A549 (cell line): ENCODE data around the gene HMX1. TPM values are rescaled to one million over a fixed set of nuclear protein-coding genes. Genes with fewer than 3 reads are reported as not detected.

Source experiments
- ATAC-seq, 2 experiments: fragments of 200-7000 bp in 1 of 2; fragments of >200 bp in 1 of 2; cut with Nextera tagmentation in 1 of 2; cut with Tn5 transposase in 1 of 2; 3 replicates each; pipeline versions ENCODE4 v1.8.0 to v1.9.1; 2018 to 2020; ENCODE audit warnings: mild to moderate bottlenecking in 1 of 2, moderate library complexity in 1 of 2
- CTCF ChIA-PET: fragments of 300-600 bp; sonication (Branson Sonifier 250); formaldehyde crosslinking; extraction: SDS; loops from one replicate; lab custom pipeline; 2021; ENCODE audit warnings: antibody characterized with exemption, inconsistent platforms; lab: Yijun Ruan, JAX
- POLR2A ChIA-PET: fragments of 350-600 bp; formaldehyde crosslinking; extraction: SDS; loops from one replicate; lab custom pipeline; 2021; ENCODE audit warnings: antibody characterized with exemption, inconsistent platforms; lab: Yijun Ruan, JAX
- DNase-seq, 2 experiments: peaks; one replicate each; pipeline versions ENCODE4 v3.0.0 to v3.0.0-alpha.2; 2011 to 2016; ENCODE audit warnings: low read depth in 1 of 2, low spot score in 1 of 2
- FAIRE-seq: peaks from 2 replicates; lab custom pipeline; 2011; peaks lifted over from hg19 to GRCh38; lab: Jason Lieb, UNC
- H3K27ac ChIP-seq, 2 experiments: fragments of >200 bp; sonication (Bioruptor Twin); formaldehyde crosslinking; 3 replicates each; pipeline ENCODE4 v1.5.1; 2016 to 2017
- H3K4me1 ChIP-seq: fragments of >200 bp; sonication (Bioruptor Twin); formaldehyde crosslinking; 3 replicates; pipeline ENCODE4 v1.6.1; 2016
- H3K4me2 ChIP-seq: fragments of >200 bp; sonication (Bioruptor Twin); formaldehyde crosslinking; 3 replicates; pipeline ENCODE4 v1.6.1; 2016
- H3K4me3 ChIP-seq: fragments of >200 bp; sonication (Bioruptor Twin); formaldehyde crosslinking; 3 replicates; pipeline ENCODE4 v1.5.1; 2016
- H3K9me3 ChIP-seq: fragments of >200 bp; sonication (Bioruptor Twin); formaldehyde crosslinking; 3 replicates; pipeline ENCODE4 v1.6.1; 2016
- ATOH8 ChIP-seq: fragments of 250-450 bp; sonication (Bioruptor Pico); IDR thresholded peaks from 2 replicates; pipeline ENCODE4 v1.5.0; 2020; ENCODE audit warnings: low read depth, mild to moderate bottlenecking, moderate library complexity
- BCL3 ChIP-seq: fragments of >200 bp; sonication (Bioruptor Twin); formaldehyde crosslinking; IDR thresholded peaks from 3 replicates; pipeline ENCODE4 v1.6.1; 2016
- BHLHE40 ChIP-seq: IDR thresholded peaks from 2 replicates; pipeline ENCODE4 v1.6.1; 2012; ENCODE audit warnings: low read depth, low read length, inconsistent platforms
- EHF ChIP-seq: fragments of 250-450 bp; sonication (Bioruptor Pico); IDR thresholded peaks from 2 replicates; pipeline ENCODE4 v1.5.0; 2020; ENCODE audit warnings: mild to moderate bottlenecking
- FOSB ChIP-seq: fragments of 250-450 bp; sonication (Bioruptor Pico); IDR thresholded peaks from 2 replicates; pipeline ENCODE4 v1.5.0; 2020; ENCODE audit warnings: mild to moderate bottlenecking, moderate library complexity
- FOSL2 ChIP-seq, 2 experiments: fragments of 450-650 bp in 1 of 2; fragments of >200 bp in 1 of 2; sonication (Bioruptor Twin) in 1 of 2; formaldehyde crosslinking; IDR thresholded peaks; 2 replicates each; pipeline versions ENCODE4 v1.5.0 to v1.6.1; 2016 to 2020; ENCODE audit warnings: mild to moderate bottlenecking in 1 of 2, moderate library complexity in 1 of 2
- FOXS1 ChIP-seq: fragments of 250-450 bp; sonication (Bioruptor Pico); IDR thresholded peaks from 2 replicates; pipeline ENCODE4 v1.5.0; 2020; ENCODE audit warnings: mild to moderate bottlenecking, moderate library complexity
- HES2 ChIP-seq: fragments of >200 bp; sonication (Bioruptor Twin); formaldehyde crosslinking; IDR thresholded peaks from 2 replicates; pipeline ENCODE4 v1.6.1; 2016
- HMGXB4 ChIP-seq: fragments of 250-450 bp; sonication (Bioruptor Pico); IDR thresholded peaks from 2 replicates; pipeline ENCODE4 v1.5.0; 2021; ENCODE audit warnings: mild to moderate bottlenecking, moderate library complexity, borderline replicate concordance
- HOXA7 ChIP-seq: fragments of 250-450 bp; sonication (Bioruptor Pico); IDR thresholded peaks from 2 replicates; pipeline ENCODE4 v1.5.0; 2020; ENCODE audit warnings: mild to moderate bottlenecking, moderate library complexity
- JUNB ChIP-seq: fragments of >200 bp; sonication (Bioruptor Twin); formaldehyde crosslinking; IDR thresholded peaks from 2 replicates; pipeline ENCODE4 v1.6.1; 2016
- KDM1A ChIP-seq: fragments of 200-600 bp; sonication (generic); IDR thresholded peaks from 2 replicates; pipeline ENCODE4 v1.6.1; 2016; ENCODE audit warnings: low read depth, mild to moderate bottlenecking
- MAZ ChIP-seq: fragments of 150-350 bp; IDR thresholded peaks from 2 replicates; pipeline ENCODE4 v1.6.1; 2014; ENCODE audit warnings: antibody characterized with exemption, low read depth, low read length, borderline replicate concordance
- MYC ChIP-seq: IDR thresholded peaks from 2 replicates; pipeline ENCODE4 v1.6.1; 2012; ENCODE audit warnings: mild to moderate bottlenecking, inconsistent platforms, low read length, improper control_type of control experiment, borderline replicate concordance
- NPAS2 ChIP-seq: fragments of 250-450 bp; sonication (Bioruptor Pico); IDR thresholded peaks from 2 replicates; pipeline ENCODE4 v1.8.0; 2022; ENCODE audit warnings: mild to moderate bottlenecking, moderate library complexity, borderline replicate concordance
- PHF8 ChIP-seq: fragments of 200-600 bp; sonication (generic); IDR thresholded peaks from 2 replicates; pipeline ENCODE4 v1.6.1; 2016; ENCODE audit warnings: low read depth, mild to moderate bottlenecking, antibody characterized with exemption, moderate library complexity, borderline replicate concordance
- RARB ChIP-seq: fragments of 250-450 bp; sonication (Bioruptor Pico); IDR thresholded peaks from 2 replicates; pipeline ENCODE4 v1.8.0; 2021; ENCODE audit warnings: mild to moderate bottlenecking, moderate library complexity
- RFX5 ChIP-seq: fragments of 450-650 bp; IDR thresholded peaks from 2 replicates; pipeline ENCODE4 v1.7.1; 2014; ENCODE audit warnings: antibody characterized with exemption, mild to moderate bottlenecking, moderate library complexity
- RNF2 ChIP-seq: fragments of 200-600 bp; sonication (generic); IDR thresholded peaks from 2 replicates; pipeline ENCODE4 v1.6.1; 2016; ENCODE audit warnings: low read depth, mild to moderate bottlenecking, antibody characterized with exemption, moderate library complexity, borderline replicate concordance
- TP53 ChIP-seq: fragments of 250-450 bp; sonication (Bioruptor Pico); IDR thresholded peaks from 2 replicates; pipeline ENCODE4 v1.5.0; 2021; ENCODE audit warnings: mild to moderate bottlenecking, moderate library complexity
- USF2 ChIP-seq: fragments of 450-650 bp; IDR thresholded peaks from 2 replicates; pipeline ENCODE4 v1.6.1; 2014; ENCODE audit warnings: antibody characterized with exemption
- ZFP36 ChIP-seq: fragments of 450-650 bp; IDR thresholded peaks from 2 replicates; pipeline ENCODE4 v1.6.1; 2014; ENCODE audit warnings: borderline replicate concordance; ENCODE audit not compliant: partially characterized antibody
- ZSCAN20 ChIP-seq: fragments of 250-450 bp; sonication (Bioruptor Pico); IDR thresholded peaks from 2 replicates; pipeline ENCODE4 v1.8.0; 2022; ENCODE audit warnings: mild to moderate bottlenecking, moderate library complexity
- WGBS: methylation state at CpG from one replicate; pipeline ENCODE4 v1.1.6; 2017; ENCODE audit errors: missing lambda C conversion rate; 5-methylcytosine and 5-hydroxymethylcytosine counted together
- polyA plus RNA-seq, 4 experiments: library from polyadenylated mRNA; depleted of rRNA in 3 of 4; stranded (reverse); fragments of >200 nt; fragmentation: RNase III in 1 of 4; extraction: RNeasy Plus Mini Kit Qiagen cat#74134 plus additional on column Dnase treatment in 1 of 4; gene quantifications; 2 replicates in 3 of 4; 3 replicates in 1 of 4; pipeline ENCODE4 v1.2.3, GENCODE V29; 2011 to 2017

Gene HMX1
- polyA plus RNA-seq, 2 of the 4 experiments (the other 2 are of a cell fraction), result 0.06 TPM; not detected in 1

- TF ChIP-seq MAZ (no peak), PHF8 (no peak), TP53 (CRISPR knock-in tag) (no peak), FOSB (CRISPR knock-in tag) (no peak), RARB (CRISPR knock-in tag) (no peak), ZSCAN20 (CRISPR knock-in tag) (no peak), EHF (no peak), MYC (no peak), KDM1A (no peak), ZFP36 (no peak), BCL3 (no peak), HES2 (no peak), JUNB (no peak), HMGXB4 (CRISPR knock-in tag) (no peak), NPAS2 (CRISPR knock-in tag) (no peak), RFX5 (no peak)
- TF ChIP-seq, all 56 proteins: peak for 0
- H3K4me3 ChIP-seq, result no peak overlapping the region
- DNase-seq, result no peak
- H3K4me1 ChIP-seq, result no peaks in the 10 kb centered on the region
- ChIA-PET CTCF (no interaction called here), POLR2A (no interaction called here)
- H3K9me3 ChIP-seq, result no peaks in the 10 kb centered on the region
- H3K27ac ChIP-seq, result no peak overlapping the region
- WGBS, result 54% methylated on average over 11 of the region's 18 CpGs
- FAIRE-seq, result no peak
- no peak overlapping the region for H3K4me2 ChIP-seq
- ATAC-seq, result no peak
Measured at GRCh38 chr4:8836664-8837171, 34.9 kb downstream of the HMX1 start.

GRCh38 chr4:8835521-8836365 lies 35.9 kb downstream of the HMX1 start:
- H3K4me2 ChIP-seq, result no peak overlapping the region
- DNase-seq (no peak), FAIRE-seq (no peak), ATAC-seq (no peak)
- 56% methylated on average over 14 of the region's 15 CpGs for WGBS
- no peaks in the 10 kb centered on the region for H3K9me3 ChIP-seq
- CTCF ChIA-PET, result no interaction called here
- no peak overlapping the region for H3K4me3 ChIP-seq
- TF ChIP-seq EHF (no peak), RNF2 (no peak), FOXS1 (no peak), NPAS2 (CRISPR knock-in tag) (no peak)
- H3K27ac ChIP-seq, result no peak overlapping the region
- POLR2A ChIA-PET, result no interaction called here
- no peaks in the 10 kb centered on the region for H3K4me1 ChIP-seq

GRCh38 chr4:8834681-8835220 lies 36.9 kb downstream of the HMX1 start:
- ChIA-PET CTCF (no interaction called here), POLR2A (no interaction called here)
- DNase-seq (no peak), ATAC-seq (no peak), FAIRE-seq (no peak)
- WGBS, result 34% methylated on average over 6 of the region's 11 CpGs
- no peak overlapping the region for H3K4me3 ChIP-seq
- H3K9me3 ChIP-seq, result no peaks in the 10 kb centered on the region
- no peaks in the 10 kb centered on the region for H3K4me1 ChIP-seq
- no peak for TF ChIP-seq BHLHE40
- no peak for TF ChIP-seq HOXA7 (CRISPR knock-in tag)
- no peak for TF ChIP-seq MYC
- no peak for TF ChIP-seq ATOH8 (CRISPR knock-in tag)
- no peak for TF ChIP-seq TP53 (CRISPR knock-in tag)
- no peak for TF ChIP-seq USF2
- TF ChIP-seq FOSL2 (IDR thresholded peaks at IDR 0.05), result no peak
- no peak for TF ChIP-seq FOSL2 (CRISPR knock-in tag; IDR thresholded peaks at IDR 0.05)
- TF ChIP-seq EHF, result no peak
- H3K27ac ChIP-seq, result no peak overlapping the region
- no peak overlapping the region for H3K4me2 ChIP-seq
